OCI-LY3 (cell line): ENCODE measurements around the gene TUB.

Experiments used
- EZH2phosphoT487 ChIP-seq: fragments of 200-600 bp; shearing (Covaris generic); IDR thresholded peaks from 2 replicates; pipeline ENCODE4 v1.6.1; 2018; ENCODE audit warnings: antibody characterized with exemption, mixed run types, low read depth
- TF ChIP-seq, protein P1 (sequence below): fragments of 200-600, 300-600 bp; sonication (generic); IDR thresholded peaks from 2 replicates; pipeline ENCODE4 v1.5.1; 2014; ENCODE audit warnings: antibody characterized with exemption, low read length, low read depth

GRCh38 chr11:8036002-8036802, 44.8 kb upstream of the TUB start:
- TF ChIP-seq, protein P1, sequence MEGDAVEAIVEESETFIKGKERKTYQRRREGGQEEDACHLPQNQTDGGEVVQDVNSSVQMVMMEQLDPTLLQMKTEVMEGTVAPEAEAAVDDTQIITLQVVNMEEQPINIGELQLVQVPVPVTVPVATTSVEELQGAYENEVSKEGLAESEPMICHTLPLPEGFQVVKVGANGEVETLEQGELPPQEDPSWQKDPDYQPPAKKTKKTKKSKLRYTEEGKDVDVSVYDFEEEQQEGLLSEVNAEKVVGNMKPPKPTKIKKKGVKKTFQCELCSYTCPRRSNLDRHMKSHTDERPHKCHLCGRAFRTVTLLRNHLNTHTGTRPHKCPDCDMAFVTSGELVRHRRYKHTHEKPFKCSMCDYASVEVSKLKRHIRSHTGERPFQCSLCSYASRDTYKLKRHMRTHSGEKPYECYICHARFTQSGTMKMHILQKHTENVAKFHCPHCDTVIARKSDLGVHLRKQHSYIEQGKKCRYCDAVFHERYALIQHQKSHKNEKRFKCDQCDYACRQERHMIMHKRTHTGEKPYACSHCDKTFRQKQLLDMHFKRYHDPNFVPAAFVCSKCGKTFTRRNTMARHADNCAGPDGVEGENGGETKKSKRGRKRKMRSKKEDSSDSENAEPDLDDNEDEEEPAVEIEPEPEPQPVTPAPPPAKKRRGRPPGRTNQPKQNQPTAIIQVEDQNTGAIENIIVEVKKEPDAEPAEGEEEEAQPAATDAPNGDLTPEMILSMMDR = no peak
- no peak for TF ChIP-seq EZH2phosphoT487
